ENCODE results near the gene SDCBP2.
"Not testable (repeated sequence)": the region's sequence is repeated elsewhere in the genome, so short reads cannot be mapped to it uniquely, and the experiment has no call there.

SDCBP2 gene

GRCh38 chr20:1357921-1358671, 29.2 kb upstream of the SDCBP2 start:
- FAIRE-seq, result no peak

- no peak for FAIRE-seq
These were observed 25.0 kb upstream of the SDCBP2 start for GRCh38 chr20:1353956-1354355.

GRCh38 chr20:1346315-1346969, 17.5 kb upstream of the SDCBP2 start:
- no peak for FAIRE-seq

- no peak for FAIRE-seq
These were observed 16.8 kb upstream of the SDCBP2 start for GRCh38 chr20:1345756-1346093.

DNA sequence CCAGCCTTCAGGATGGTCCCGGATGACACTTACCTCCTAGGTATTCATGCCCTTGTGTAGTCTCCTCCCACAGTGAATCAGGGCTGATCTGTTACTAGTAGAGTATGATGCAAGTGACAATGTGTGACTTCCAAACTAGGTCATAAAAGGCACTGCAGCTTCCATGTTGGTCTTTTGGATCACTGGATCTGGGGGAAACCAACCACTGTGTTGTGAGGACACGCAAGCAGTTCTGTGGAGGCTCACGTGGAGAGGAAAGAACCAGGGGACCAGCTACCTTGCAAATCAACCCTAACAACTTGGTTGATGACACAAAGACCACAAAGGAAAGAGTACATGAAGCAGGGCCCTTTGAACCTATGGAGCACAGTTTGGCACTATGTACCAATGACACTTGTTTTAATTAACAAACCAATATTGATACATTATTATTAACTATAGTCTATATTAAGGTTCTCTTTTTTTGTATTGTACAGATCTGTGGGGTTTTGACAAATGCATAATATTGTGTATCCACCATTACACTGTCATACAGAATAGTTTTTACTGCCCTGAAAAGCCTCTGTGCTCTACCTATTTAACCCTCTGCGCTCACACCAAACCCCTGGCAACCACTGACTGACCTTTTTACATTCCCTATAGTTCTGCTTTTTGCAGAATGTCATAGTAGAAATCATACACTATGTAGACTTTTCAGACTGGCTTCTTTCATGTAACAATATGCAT, 16.3 kb upstream of the SDCBP2 start:
- FAIRE-seq, result no peak

DNA sequence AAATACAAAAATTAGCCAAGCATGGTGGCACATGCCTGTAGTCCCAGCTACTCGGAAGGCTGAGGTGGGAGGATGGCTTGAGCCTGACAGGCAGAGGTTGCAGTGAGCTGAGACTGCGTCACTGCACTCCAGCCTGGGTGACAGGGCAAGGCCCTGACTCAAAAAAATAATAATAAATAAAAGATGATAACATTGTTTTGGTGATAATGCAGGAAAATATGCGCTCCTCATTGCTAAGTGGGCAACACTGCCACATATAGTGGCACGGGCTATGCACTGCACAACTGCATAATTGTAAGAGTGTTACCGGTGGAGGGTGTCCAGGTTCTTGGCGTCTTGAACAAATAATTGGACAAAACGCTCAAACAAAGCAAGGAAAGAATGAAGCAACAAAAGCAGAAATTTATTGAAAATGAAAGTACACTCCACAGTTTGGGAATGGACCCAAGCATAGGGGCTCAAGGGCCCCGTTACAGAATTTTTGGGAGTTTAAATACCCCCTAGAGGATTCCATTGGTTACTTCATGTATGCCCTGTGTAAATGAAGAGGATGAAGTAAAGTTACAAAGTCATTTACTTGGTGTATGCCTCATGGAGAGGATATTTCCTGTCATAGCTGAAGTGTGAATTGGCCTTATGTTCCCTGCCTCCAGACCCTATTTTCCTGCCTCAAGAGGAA, 14.6 kb upstream of the SDCBP2 start:
- not testable (repeated sequence) for FAIRE-seq

GRCh38 chr20:1341561-1342265, 12.8 kb upstream of the SDCBP2 start:
- no peak for FAIRE-seq

GRCh38 chr20:1338801-1339200, 9.9 kb upstream of the SDCBP2 start:
- no peak for FAIRE-seq

- no peak for FAIRE-seq
These were observed 9.2 kb upstream of the SDCBP2 start for GRCh38 chr20:1338096-1338495.

DNA sequence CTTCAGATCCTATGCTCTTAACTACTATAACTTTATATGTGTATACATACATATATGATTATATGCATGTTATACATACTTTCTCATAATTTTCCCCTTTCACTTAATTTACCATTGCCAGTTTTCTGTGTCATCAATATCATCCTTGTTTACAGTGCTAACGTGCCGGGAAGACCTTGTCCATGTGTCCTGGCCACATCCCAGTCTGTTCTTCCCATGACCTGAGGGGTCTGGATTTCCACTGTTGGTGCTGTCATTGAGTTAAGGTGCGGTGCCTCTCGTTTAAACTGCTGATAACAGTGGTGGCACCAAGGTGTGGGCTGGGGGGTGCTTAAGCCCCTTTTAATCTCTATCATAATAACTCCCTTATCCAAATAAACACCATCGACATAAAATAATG, 8.5 kb upstream of the SDCBP2 start:
- no peak for FAIRE-seq

- no peak for FAIRE-seq
These were observed 7.9 kb upstream of the SDCBP2 start for GRCh38 chr20:1336699-1337367.

DNA sequence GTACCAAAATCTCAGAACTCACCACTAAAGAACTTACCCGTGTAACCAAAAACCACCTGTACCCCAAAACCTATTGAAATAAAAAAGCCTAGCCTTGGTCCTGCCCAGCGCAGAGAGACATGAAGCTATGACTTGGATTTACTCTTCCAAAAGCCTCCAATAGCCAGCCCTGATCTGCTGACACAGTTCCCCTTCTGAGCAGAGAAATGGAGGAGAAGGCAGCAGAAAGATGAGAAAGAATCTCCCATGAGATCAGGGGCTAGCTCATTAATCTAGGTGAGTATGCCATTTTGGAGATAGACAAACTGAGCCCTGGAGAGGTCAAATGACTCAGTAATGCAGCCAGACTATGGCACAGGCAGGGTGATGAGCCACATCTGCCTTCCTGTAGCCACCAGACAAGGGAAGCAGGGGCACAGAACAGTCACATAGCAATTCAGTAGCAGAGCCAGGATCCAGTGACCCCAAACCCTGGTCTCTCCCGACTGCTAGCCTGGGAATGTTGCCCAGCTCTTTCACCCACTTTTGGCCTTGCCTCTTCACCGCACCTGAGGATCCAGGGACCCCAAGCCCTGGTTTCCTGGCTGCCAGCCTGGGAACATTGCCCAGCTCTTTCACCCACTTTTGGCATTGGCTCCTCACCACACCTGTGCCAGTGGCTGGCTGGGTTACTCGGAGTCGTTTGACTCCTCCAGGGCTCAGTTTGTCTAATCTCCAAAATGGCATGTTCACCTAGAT, 7.2 kb upstream of the SDCBP2 start:
- FAIRE-seq, result no peak

DNA sequence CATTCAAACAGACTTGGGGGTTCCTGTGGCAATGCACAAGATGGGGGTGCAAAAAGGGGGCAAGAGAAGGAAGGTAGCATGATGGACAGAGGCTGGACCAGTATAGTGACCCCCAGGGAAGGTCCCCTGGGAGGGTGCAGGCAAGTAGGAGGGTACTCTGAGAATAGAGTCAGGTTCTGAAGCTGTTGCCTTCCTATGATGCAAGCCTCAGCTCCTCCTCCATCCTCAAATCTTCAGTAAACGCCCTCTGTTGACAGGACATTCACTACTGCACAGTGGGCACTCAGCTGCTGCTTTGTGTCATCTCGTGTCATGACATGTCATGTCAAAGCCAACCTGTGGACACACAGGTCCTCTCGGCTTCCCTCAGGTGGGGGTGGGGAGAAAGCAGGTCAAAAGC, 5.8 kb upstream of the SDCBP2 start:
- no peak for FAIRE-seq

DNA sequence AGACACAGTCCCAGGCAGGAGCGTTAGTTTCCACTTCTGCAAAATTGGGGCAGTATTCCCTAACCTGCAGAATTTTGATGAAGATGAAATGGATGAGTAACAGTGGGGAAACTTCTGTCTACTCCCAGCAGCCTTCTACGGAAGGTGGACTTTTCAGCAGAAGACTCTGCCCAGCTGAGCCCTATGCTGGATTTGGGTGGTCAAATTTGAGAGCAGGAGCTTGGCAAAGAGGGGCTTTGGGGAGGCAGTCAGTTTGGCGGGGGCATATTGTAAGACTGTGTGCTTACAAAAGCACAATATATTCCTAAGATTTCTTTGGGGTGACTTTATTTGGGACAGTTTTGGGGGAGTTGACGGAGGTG, 5.4 kb upstream of the SDCBP2 start:
- FAIRE-seq, result no peak

DNA sequence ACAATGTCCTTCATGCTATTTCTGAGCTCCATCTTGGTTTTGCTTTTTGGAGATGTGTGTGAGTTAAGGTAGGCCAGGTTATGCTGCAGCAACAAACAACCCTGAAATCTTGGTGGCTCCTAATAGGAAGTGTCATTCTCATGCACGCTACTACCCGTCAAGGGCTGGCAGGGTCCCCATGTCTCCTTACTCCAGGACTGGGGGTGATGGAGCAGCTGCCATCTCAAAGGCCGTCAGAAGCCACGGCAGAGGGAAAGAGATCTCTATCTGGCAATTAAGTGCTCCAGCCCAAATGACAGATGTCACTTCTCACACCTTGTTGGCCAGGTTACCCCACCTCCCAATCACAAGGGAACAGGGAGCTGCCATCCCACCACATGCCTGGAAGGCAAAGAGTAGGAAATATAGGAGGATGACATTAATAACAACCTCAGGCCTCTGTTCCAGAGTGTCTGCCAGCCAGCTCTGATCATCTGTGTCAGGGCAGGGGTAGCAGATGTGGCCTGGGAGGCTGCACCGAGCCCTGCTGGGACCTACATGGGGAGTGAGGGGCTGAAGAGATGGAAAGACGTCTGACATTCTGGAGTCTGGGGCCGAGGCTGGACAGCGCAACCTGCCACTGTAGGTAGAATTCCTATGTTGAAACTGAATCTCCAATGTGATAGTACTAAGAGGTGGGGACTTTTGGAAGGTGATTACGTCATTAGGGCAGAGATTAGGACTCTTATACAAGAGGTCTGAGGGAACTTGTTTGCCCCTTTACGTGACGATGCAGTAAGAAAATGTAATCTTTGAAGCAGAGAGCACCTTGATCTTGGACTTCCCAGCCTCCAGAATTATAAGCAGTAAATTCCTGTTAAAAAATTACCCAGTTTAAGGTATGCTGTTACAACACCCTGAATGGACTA, 4.8 kb upstream of the SDCBP2 start:
- no peak for FAIRE-seq

DNA sequence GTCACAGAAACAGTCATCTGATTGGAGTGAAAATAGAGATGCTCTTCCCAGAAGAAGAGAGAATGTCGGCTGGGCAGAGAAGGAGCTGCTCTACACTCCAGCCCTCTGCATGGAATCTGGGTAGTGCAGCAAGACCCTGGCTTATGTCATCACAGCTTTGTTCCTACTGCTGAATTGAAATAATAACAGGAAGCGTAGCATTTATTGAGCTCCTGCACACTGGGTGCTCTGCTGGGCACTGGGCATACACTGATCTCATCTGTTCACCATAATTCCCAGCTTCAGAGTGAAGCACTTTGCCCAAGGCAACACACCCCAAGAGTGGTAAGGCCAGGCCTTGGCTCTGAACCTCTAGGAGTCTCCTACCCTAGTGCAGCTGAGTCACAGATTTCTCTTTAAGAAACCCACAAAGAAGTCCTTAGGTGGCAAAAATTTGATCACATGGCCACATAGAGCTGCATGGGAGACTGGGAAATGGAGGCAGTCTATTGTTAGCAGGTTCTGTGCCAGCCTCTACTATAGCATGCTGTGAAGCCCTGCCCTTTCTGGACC, 3.9 kb upstream of the SDCBP2 start:
- FAIRE-seq, result no peak

DNA sequence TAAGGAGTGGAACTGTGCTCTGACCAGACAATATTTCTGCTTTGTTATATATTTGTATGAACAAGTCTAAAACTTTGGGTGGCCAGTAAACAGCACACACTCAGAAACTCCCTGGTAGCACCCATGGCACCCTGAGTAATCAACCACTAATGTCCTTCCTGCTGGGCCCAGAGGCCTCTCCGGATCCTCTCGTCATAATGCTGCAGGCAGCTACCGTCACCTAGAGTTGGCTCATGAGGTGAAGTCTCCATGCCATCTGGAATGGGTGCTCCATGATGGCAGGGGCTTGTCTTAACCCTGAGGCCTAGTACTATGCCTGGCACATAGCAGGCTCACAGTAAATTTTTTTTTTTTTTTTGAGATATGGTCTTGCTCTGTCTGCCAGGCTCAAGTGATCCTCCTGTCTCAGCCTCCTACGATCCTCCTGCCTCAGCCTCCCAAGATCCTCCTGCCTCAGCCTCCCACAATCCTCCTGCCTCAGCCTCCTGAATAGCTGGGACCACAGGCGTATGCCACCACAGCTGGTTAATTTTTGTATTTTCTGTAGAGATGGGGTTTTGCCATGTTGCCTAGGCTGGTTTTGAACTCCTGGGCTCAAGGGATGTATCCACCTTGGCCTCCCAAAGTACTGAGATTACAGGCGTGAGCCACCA, 3.0 kb upstream of the SDCBP2 start:
- FAIRE-seq, result no peak

GRCh38 chr20:1331101-1331500, 2.2 kb upstream of the SDCBP2 start:
- no peak for FAIRE-seq

GRCh38 chr20:1330075-1330830, 1.3 kb upstream of the SDCBP2 start:
- FAIRE-seq, result no peak

All from TTC549 (cell line).